LNCAP (cell line): Measurements from ENCODE around the gene TUBB2A.

Source experiments
- TF ChIP-seq, protein P1 (sequence below): fragments of 450-650 bp; IDR thresholded peaks from 2 replicates; pipeline ENCODE4 v1.5.1; 2017; ENCODE audit warnings: mild to moderate bottlenecking

Gene TUBB2A

DNA sequence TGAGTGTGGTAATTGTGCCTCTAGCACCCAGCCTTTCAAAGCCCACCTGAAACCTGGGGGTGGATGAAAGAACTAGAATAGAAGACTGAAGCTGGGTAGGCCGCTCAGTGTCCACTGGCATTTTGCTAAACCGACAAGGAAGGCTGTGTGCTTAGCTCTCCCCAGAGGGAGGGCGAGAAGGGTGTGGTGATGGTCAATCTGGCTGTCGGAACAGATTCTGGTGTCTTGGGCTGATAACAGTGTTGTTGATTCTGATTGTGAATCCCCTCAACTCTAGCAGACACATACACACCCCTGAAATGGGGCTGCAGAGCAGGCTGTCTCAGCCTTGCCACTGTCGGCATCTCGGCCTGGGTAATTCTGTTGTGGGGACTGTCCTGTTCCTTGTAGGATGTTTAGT lies 43.0 kb downstream of the TUBB2A start:
- TF ChIP-seq, protein P1, sequence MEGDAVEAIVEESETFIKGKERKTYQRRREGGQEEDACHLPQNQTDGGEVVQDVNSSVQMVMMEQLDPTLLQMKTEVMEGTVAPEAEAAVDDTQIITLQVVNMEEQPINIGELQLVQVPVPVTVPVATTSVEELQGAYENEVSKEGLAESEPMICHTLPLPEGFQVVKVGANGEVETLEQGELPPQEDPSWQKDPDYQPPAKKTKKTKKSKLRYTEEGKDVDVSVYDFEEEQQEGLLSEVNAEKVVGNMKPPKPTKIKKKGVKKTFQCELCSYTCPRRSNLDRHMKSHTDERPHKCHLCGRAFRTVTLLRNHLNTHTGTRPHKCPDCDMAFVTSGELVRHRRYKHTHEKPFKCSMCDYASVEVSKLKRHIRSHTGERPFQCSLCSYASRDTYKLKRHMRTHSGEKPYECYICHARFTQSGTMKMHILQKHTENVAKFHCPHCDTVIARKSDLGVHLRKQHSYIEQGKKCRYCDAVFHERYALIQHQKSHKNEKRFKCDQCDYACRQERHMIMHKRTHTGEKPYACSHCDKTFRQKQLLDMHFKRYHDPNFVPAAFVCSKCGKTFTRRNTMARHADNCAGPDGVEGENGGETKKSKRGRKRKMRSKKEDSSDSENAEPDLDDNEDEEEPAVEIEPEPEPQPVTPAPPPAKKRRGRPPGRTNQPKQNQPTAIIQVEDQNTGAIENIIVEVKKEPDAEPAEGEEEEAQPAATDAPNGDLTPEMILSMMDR = no peak

DNA sequence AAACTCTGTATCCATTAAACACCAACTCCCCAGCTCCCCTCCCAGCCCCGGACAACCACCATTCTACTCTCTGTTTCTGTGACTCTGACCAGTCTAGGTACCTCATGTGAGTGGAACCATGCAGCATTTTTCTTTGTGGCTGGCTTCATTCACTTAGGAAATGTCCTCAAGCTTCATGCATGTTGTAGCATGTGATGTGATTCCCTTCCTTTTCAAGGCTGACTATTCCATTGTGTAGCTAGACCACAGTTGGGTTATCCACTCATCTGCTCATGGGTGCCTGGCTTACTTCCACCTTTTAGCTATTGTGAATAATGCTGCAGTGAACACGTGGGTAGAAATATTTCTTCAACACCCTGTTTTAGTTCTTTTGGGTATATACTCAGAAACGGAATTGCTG lies 47.6 kb downstream of the TUBB2A start:
- TF ChIP-seq, protein P1 = no peak

DNA sequence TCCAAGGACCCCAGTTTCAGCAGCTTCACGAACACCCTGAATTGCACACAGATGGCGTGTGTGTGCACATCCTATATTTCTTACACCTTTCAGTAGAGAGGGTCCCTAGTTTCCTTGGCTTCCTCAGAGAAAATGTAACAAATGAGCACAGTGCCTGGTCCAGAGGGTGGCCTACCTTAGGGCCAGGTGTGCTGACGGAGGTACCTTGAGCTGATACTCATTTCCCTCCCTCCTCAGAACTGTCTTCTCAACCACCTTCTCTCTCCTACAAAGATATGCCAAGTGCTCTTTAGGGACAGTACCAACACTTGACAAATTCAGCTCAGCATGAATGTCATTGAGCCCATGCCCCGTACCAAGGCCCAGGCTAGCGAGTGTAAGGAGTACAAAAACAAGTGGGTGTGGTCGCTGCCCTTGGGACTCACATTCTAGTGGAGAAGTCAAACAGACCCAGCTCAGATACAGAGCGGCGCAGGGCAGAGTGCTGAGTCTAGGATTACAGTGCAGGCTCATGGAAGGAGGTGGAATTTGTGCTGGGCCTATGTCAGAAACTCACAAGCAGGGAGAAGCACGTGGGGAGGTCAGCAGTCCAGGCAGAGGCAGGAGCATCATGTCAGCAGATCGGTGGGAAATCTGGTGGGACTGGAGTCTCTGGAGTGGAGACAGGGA lies 48.5 kb downstream of the TUBB2A start:
- TF ChIP-seq, protein P1 = no peak
